Astrocyte of the hippocampus (primary cell): ENCODE data around the gene SH3BGRL2.
"Not testable (repeated sequence)": the region's sequence is repeated elsewhere in the genome, so short reads cannot be mapped to it uniquely, and the experiment has no call there.

Experiments used
- DNase-seq: peaks from one replicate; pipeline ENCODE4 v3.0.0; 2011; ENCODE audit warnings: low read depth, low spot score

The SH3BGRL2 gene

DNA sequence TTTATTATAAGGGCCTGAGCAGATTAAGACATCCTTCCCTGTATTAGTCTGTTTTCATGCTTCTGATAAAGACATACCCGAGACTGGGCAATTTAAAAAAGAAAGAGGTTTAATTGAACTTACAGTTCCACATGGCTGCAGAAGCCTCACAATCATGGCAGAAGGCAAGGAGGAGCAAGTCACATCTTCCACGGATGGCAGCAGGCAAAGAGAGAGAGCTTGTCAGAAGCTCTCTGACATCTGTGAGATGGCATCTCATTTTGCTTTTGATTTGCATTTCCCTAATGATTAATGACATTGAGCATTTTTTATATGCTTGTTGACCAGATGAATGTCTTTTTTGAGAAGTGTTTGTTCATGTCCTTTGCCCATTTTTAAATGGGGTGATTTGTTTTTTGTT is 114.2 kb downstream of the SH3BGRL2 start:
- not testable (repeated sequence) for DNase-seq

DNA sequence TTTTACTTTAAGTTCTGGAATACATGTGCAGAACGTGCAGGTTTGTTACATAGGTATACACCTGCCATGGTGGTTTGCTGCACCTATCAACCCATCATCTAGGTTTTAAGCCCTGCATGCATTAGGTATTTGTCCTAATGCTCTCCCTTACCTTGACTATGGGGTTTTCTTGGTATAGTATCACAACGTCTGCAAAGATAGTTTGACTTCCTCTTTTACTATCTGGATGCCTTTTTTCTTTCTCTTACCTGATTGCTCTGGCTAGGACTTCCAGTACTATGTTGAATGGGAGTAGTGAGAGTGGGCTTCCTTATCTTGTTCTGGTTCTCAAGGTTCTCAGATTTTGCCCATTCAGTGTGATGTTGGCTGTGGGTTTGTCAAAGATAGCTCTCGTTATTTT is 115.2 kb downstream of the SH3BGRL2 start:
- DNase-seq, result not testable (repeated sequence)

DNA sequence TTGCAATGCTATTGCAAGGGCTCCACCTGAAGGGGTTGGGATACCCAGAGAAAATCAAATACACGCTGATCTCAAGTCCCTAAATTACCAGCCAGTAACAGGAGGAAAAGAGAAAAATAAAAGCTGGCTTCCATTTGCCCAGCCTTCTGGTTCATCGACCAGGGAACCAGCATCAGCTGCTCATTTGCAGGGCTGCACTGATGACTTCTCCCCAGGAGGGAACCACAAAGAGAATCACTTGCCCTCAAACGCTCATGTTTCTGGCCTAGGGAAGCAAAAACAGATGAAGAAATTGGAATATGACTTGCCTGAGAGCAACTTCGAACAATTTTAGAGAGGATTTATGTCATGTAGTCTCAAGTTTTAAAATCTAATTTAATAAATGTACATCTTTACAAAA is 119.7 kb downstream of the SH3BGRL2 start:
- peak; percentile 8 for DNase-seq
